ENCODE measurements around the gene ALKAL2.

Gene ALKAL2

GRCh38 chr2:289362-290089, 1.6 kb upstream of the ALKAL2 start:
- no peak for DNase-seq

- no peak for DNase-seq
These were observed 969 bp upstream of the ALKAL2 start for GRCh38 chr2:288758-289361.

- no peak for DNase-seq
These were observed 413 bp downstream of the ALKAL2 start for GRCh38 chr2:287471-287885.

GRCh38 chr2:286774-287392, 1.0 kb downstream of the ALKAL2 start:
- no peak for DNase-seq

GRCh38 chr2:286035-286434, 1.9 kb downstream of the ALKAL2 start:
- no peak for DNase-seq

GRCh38 chr2:285531-285930, 2.4 kb downstream of the ALKAL2 start:
- no peak for DNase-seq

GRCh38 chr2:284896-285492, 2.9 kb downstream of the ALKAL2 start:
- no peak for DNase-seq

GRCh38 chr2:283996-284794, 3.7 kb downstream of the ALKAL2 start:
- DNase-seq, result no peak

GRCh38 chr2:282371-283263, 5.3 kb downstream of the ALKAL2 start:
- DNase-seq, result no peak

GRCh38 chr2:281381-281780, 6.5 kb downstream of the ALKAL2 start:
- no peak for DNase-seq

- no peak for DNase-seq
These were observed 7.2 kb downstream of the ALKAL2 start for GRCh38 chr2:280650-281110.

GRCh38 chr2:279956-280649, 7.8 kb downstream of the ALKAL2 start:
- no peak for DNase-seq

- no peak for DNase-seq
These were observed 8.5 kb downstream of the ALKAL2 start for GRCh38 chr2:279366-279765.

GRCh38 chr2:278927-279320, 9.0 kb downstream of the ALKAL2 start:
- no peak for DNase-seq

- DNase-seq, result no peak
These were observed 9.5 kb downstream of the ALKAL2 start for GRCh38 chr2:278312-278926.

GRCh38 chr2:275466-275865, 12.4 kb downstream of the ALKAL2 start:
- no peak for DNase-seq

- no peak for DNase-seq
These were observed 13.4 kb downstream of the ALKAL2 start for GRCh38 chr2:274503-274902.

GRCh38 chr2:273333-273732, 14.6 kb downstream of the ALKAL2 start:
- no peak for DNase-seq

- no peak for DNase-seq
These were observed 16.0 kb downstream of the ALKAL2 start for GRCh38 chr2:271917-272316.

GRCh38 chr2:270861-271260, 17.0 kb downstream of the ALKAL2 start:
- DNase-seq, result no peak
